Nephron (organoid): Measurements from ENCODE around the gene ARHGAP26.

ENCODE experiments used
- H3K27ac Mint-ChIP-seq, 3 experiments: 2 replicates each; pipeline ENCODE4 v1.8.0; 2020; ENCODE audit warnings: mixed read lengths in 3 of 3, mild to moderate bottlenecking in 2 of 3, moderate library complexity in 1 of 3
- H3K27me3 Mint-ChIP-seq: 2 replicates; pipeline ENCODE4 v1.8.0; 2021; ENCODE audit warnings: low read depth, mild to moderate bottlenecking, moderate library complexity, mixed read lengths
- H3K36me3 Mint-ChIP-seq: 2 replicates; pipeline ENCODE4 v1.8.0; 2020; ENCODE audit warnings: low read depth, mixed read lengths
- H3K4me1 Mint-ChIP-seq: 2 replicates; pipeline ENCODE4 v1.8.0; 2020; ENCODE audit warnings: mixed read lengths
- H3K4me3 Mint-ChIP-seq, 3 experiments: 2 replicates each; pipeline ENCODE4 v1.8.0; 2020; ENCODE audit warnings: mild to moderate bottlenecking in 3 of 3, mixed read lengths in 3 of 3, moderate library complexity in 2 of 3
- H3K9me3 Mint-ChIP-seq: 2 replicates; pipeline ENCODE4 v1.8.0; 2020; ENCODE audit warnings: mixed read lengths
- TF ChIP-seq, protein P1 (sequence below), 3 experiments: fragments of 200-600 bp; sonication (generic); IDR thresholded peaks; one replicate each; pipeline ENCODE4 v1.5.0; 2021; ENCODE audit warnings: antibody characterized with exemption in 3 of 3; ENCODE audit not compliant: unreplicated experiment in 3 of 3

The ARHGAP26 gene

DNA sequence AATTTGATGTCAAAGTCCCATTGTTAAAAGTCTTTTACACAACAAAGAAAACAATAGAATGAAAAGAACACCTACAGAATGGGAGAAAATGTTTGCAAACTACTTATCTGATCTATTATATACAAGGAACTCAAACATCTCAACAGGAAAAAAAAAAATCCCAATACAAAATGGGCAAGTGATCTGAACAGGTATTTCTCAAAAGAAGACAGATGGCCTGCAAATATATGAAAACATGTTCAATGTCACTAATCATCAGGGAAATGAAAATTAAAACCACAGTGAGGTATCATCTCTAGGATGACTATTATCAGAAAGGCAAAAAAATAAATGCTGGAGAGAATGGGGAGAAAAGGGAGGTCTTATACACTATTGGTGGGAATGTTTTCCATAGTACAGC lies 301.8 kb downstream of the ARHGAP26 start:
- Mint-ChIP-seq H3K36me3 (peaks cover 16% of the 10 kb centered on the region), H3K27me3 (no peaks in the 10 kb centered on the region), H3K4me1 (peaks cover 21% of the 10 kb centered on the region), H3K9me3 (peaks cover 11% of the 10 kb centered on the region), H3K27ac (no peak overlapping the region), H3K4me3 (no peak overlapping the region)
- TF ChIP-seq, protein P1, sequence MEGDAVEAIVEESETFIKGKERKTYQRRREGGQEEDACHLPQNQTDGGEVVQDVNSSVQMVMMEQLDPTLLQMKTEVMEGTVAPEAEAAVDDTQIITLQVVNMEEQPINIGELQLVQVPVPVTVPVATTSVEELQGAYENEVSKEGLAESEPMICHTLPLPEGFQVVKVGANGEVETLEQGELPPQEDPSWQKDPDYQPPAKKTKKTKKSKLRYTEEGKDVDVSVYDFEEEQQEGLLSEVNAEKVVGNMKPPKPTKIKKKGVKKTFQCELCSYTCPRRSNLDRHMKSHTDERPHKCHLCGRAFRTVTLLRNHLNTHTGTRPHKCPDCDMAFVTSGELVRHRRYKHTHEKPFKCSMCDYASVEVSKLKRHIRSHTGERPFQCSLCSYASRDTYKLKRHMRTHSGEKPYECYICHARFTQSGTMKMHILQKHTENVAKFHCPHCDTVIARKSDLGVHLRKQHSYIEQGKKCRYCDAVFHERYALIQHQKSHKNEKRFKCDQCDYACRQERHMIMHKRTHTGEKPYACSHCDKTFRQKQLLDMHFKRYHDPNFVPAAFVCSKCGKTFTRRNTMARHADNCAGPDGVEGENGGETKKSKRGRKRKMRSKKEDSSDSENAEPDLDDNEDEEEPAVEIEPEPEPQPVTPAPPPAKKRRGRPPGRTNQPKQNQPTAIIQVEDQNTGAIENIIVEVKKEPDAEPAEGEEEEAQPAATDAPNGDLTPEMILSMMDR (IDR thresholded peaks at IDR 0.05; ENCODE audit: unreplicated experiment in 3 of 3): no peak

DNA sequence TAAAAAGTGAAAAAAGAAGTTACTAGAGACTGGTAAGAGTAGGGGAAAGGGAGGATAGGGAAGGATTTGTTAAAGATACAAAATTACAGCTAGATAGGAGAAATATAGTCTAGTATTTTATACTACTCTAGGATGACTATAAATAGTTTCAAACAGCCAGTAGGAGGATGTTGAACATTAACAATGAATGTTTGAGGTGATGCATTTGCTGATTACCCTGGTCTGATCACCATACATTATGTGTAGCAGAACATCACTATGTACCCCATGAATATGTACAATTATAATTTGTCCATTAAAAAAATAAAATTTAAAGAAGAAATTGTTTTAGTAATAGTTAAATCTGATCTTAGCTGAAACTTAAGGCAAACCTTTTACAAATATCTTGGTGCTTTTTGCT lies 302.6 kb downstream of the ARHGAP26 start:
- peaks cover 16% of the 10 kb centered on the region for H3K36me3 Mint-ChIP-seq
- H3K4me3 Mint-ChIP-seq: no peak overlapping the region
- TF ChIP-seq, protein P1 (IDR thresholded peaks at IDR 0.05; ENCODE audit: unreplicated experiment in 3 of 3): no peak
- H3K27ac Mint-ChIP-seq: no peak overlapping the region
- H3K27me3 Mint-ChIP-seq: no peaks in the 10 kb centered on the region
- H3K9me3 Mint-ChIP-seq: peaks cover 11% of the 10 kb centered on the region
- H3K4me1 Mint-ChIP-seq: peaks cover 18% of the 10 kb centered on the region

DNA sequence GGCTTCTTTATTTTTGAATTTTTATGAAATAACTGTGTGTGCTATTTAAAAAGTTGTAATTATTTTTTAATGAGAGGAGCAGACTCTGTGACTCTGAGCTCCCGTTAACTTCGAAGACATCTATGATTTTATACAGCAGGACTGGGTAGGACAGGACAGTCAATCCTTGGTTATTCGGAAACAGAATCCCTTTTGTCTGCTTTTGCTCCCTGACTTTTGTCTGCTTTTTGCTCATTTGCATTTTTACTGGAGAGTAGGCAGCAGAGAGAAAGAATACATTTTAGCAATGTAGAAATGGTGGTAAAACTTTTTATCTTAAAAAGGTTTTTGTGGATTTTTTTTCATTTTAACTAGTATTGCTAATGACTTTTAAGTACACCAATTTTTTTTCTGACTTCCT lies 303.6 kb downstream of the ARHGAP26 start:
- Mint-ChIP-seq H3K27ac (no peak overlapping the region), H3K4me3 (no peak overlapping the region), H3K4me1 (peaks cover 22% of the 10 kb centered on the region), H3K36me3 (peaks cover 16% of the 10 kb centered on the region), H3K27me3 (no peaks in the 10 kb centered on the region), H3K9me3 (peaks cover 11% of the 10 kb centered on the region)
- TF ChIP-seq, protein P1 (IDR thresholded peaks at IDR 0.05; ENCODE audit: unreplicated experiment in 3 of 3): no peak

DNA sequence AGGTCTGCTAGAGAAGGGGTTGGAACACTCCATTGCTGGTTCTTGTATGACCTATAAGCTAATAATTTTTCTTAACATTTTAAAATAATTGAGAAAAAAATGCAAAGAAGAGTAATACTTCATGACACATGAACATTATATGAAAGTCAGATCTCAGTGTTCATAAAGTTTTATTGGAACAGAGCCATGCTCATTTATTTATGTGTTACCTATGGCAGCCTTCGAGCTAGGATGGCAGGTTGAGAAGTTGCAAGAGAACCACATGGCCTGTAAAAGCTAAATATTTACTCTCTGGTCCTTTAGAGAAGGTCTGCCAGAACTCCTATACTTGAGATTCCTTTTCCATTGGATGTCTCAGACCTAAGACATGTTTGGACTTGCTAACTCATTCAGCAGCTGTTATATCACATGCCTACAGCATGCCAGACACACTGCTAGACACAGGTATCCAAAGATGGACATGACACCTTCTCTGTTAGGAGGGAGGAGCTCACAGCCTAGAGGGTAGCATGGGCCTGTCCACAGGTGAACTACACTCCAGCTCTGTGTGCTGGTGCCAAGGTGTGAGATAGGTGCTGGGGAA lies 304.3 kb downstream of the ARHGAP26 start:
- H3K4me1 Mint-ChIP-seq: peaks cover 18% of the 10 kb centered on the region
- peaks cover 11% of the 10 kb centered on the region for H3K9me3 Mint-ChIP-seq
- no peak overlapping the region for H3K4me3 Mint-ChIP-seq
- H3K27me3 Mint-ChIP-seq: no peaks in the 10 kb centered on the region
- TF ChIP-seq, protein P1 (IDR thresholded peaks at IDR 0.05; ENCODE audit: unreplicated experiment in 3 of 3): no peak
- H3K27ac Mint-ChIP-seq: no peak overlapping the region
- H3K36me3 Mint-ChIP-seq: peaks cover 16% of the 10 kb centered on the region

DNA sequence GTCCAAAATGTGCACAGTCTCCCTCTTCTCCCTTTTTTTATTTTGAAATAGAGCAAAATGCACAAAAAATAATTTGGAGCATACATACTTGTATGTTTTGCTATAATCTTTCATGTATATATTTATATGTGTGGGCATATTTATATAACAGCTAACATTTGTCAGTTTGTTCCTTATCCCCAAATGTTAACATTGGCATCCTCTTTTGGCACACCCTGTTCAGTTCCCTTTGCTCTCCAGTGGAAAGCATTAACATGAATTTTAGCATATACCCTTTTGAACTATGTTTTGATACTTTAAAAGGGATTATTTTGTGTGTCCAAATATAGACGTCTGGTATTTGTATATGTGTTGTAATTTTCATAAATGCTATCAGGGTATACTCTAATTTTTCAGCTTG lies 306.2 kb downstream of the ARHGAP26 start:
- Mint-ChIP-seq H3K36me3 (peaks cover 4% of the 10 kb centered on the region), H3K27ac (no peak overlapping the region), H3K4me1 (peaks cover 18% of the 10 kb centered on the region), H3K9me3 (peaks cover 7% of the 10 kb centered on the region), H3K4me3 (no peak overlapping the region), H3K27me3 (no peaks in the 10 kb centered on the region)
- TF ChIP-seq, protein P1 (IDR thresholded peaks at IDR 0.05; ENCODE audit: unreplicated experiment in 3 of 3): no peak

DNA sequence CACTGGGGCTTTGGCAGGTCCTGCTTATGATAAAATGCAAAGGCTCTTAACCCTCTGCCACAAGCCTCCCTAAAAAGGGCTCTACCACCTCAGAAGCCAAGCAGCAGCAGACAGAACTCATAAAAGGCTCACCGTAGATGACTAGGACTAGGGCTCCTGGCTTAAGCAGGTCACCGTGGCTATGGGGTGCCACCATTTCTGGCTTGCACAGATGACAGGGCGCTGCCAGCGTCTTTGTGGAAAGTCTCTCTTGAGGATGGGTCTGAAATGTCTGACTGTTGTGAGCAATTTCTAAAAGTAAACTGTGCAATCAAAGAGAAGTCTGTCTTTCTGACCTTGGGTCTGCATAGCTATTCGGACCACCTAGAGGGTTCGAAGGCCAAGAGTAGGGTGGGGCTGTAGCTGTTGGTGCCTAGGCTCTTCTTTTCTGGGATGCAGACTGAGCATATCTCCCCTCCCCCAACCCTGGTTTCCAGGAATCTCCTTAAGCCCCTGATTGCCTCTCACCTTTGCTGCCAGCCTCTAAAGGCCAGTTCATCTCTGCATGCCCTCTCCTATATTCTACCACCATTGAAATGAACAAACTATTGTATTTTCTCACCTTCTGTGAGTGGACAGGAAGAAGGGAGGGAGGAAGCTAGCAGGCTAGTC lies 307.4 kb downstream of the ARHGAP26 start:
- H3K4me1 Mint-ChIP-seq: peaks cover 18% of the 10 kb centered on the region
- no peak overlapping the region for H3K4me3 Mint-ChIP-seq
- H3K36me3 Mint-ChIP-seq: no peaks in the 10 kb centered on the region
- peaks cover 1% of the 10 kb centered on the region for H3K9me3 Mint-ChIP-seq
- H3K27me3 Mint-ChIP-seq: no peaks in the 10 kb centered on the region
- TF ChIP-seq, protein P1 (IDR thresholded peaks at IDR 0.05; ENCODE audit: unreplicated experiment in 3 of 3): no peak
- H3K27ac Mint-ChIP-seq: no peak overlapping the region
